ENCODE results near the gene VENTX. TPM values are rescaled to one million over a fixed set of nuclear protein-coding genes. Genes with fewer than 3 reads are reported as not detected.
A peak's percentile ranks its signal among the peaks of the same experiment; 100 is the strongest.

VENTX gene
- total RNA-seq, 1 donor from 2014 or later, result not detected

- Mint-ChIP-seq H3K9me3 (ENCODE audit: low read depth) (no peaks in the 10 kb centered on the region), H3K27ac (ENCODE audit: unreplicated experiment) (no peak overlapping the region), H3K4me1 (ENCODE audit: low read depth) (no peaks in the 10 kb centered on the region), H3K27me3 (ENCODE audit: low read depth) (peaks cover 19% of the 10 kb centered on the region), H3K36me3 (ENCODE audit: low read depth) (no peaks in the 10 kb centered on the region), H3K4me3 (ENCODE audit: unreplicated experiment) (no peak overlapping the region)
- TF ChIP-seq CTCF (IDR thresholded peaks at IDR 0.05), result no peak
- DNase-seq (ENCODE audit: low spot score), result peak; percentile 84
Observed at GRCh38 chr10:133212853-133213494, 24.7 kb upstream of the VENTX start.

- TF ChIP-seq CTCF (IDR thresholded peaks at IDR 0.05), result no peak
- H3K9me3 Mint-ChIP-seq (ENCODE audit: low read depth), result no peaks in the 10 kb centered on the region
- no peak overlapping the region for H3K27ac Mint-ChIP-seq (ENCODE audit: unreplicated experiment)
- H3K4me1 Mint-ChIP-seq (ENCODE audit: low read depth), result no peaks in the 10 kb centered on the region
- no peak overlapping the region for H3K4me3 Mint-ChIP-seq (ENCODE audit: unreplicated experiment)
- H3K27me3 Mint-ChIP-seq (ENCODE audit: low read depth), result peaks cover 22% of the 10 kb centered on the region
- DNase-seq (ENCODE audit: low spot score), result peak; percentile 85
- H3K36me3 Mint-ChIP-seq (ENCODE audit: low read depth), result no peaks in the 10 kb centered on the region
Observed at GRCh38 chr10:133213641-133214467, 23.8 kb upstream of the VENTX start.

GRCh38 chr10:133214468-133215410, 22.9 kb upstream of the VENTX start:
- no peak overlapping the region for H3K27ac Mint-ChIP-seq (ENCODE audit: unreplicated experiment)
- peak; percentile 83 for DNase-seq (ENCODE audit: low spot score)
- no peak overlapping the region for H3K4me3 Mint-ChIP-seq (ENCODE audit: unreplicated experiment)
- no peak for TF ChIP-seq CTCF (IDR thresholded peaks at IDR 0.05)
- no peaks in the 10 kb centered on the region for H3K36me3 Mint-ChIP-seq (ENCODE audit: low read depth)
- H3K27me3 Mint-ChIP-seq (ENCODE audit: low read depth), result peaks cover 28% of the 10 kb centered on the region
- H3K9me3 Mint-ChIP-seq (ENCODE audit: low read depth), result no peaks in the 10 kb centered on the region
- no peaks in the 10 kb centered on the region for H3K4me1 Mint-ChIP-seq (ENCODE audit: low read depth)

GRCh38 chr10:133215586-133215985, 22.1 kb upstream of the VENTX start:
- no peak overlapping the region for H3K27ac Mint-ChIP-seq (ENCODE audit: unreplicated experiment)
- TF ChIP-seq CTCF (IDR thresholded peaks at IDR 0.05), result no peak

GRCh38 chr10:133216776-133217175, 20.9 kb upstream of the VENTX start:
- no peaks in the 10 kb centered on the region for H3K9me3 Mint-ChIP-seq (ENCODE audit: low read depth)
- DNase-seq (ENCODE audit: low spot score), result peak; percentile 66
- H3K27me3 Mint-ChIP-seq (ENCODE audit: low read depth), result peaks cover 38% of the 10 kb centered on the region
- H3K4me1 Mint-ChIP-seq (ENCODE audit: low read depth), result no peaks in the 10 kb centered on the region
- no peaks in the 10 kb centered on the region for H3K36me3 Mint-ChIP-seq (ENCODE audit: low read depth)
- no peak overlapping the region for H3K4me3 Mint-ChIP-seq (ENCODE audit: unreplicated experiment)
- TF ChIP-seq CTCF (IDR thresholded peaks at IDR 0.05), result no peak
- no peak overlapping the region for H3K27ac Mint-ChIP-seq (ENCODE audit: unreplicated experiment)

More at GRCh38 chr10:133215586-133215985, 22.1 kb upstream of the VENTX start:
- no peaks in the 10 kb centered on the region for H3K4me1 Mint-ChIP-seq (ENCODE audit: low read depth)
- no peaks in the 10 kb centered on the region for H3K9me3 Mint-ChIP-seq (ENCODE audit: low read depth)
- H3K27me3 Mint-ChIP-seq (ENCODE audit: low read depth), result peaks cover 29% of the 10 kb centered on the region
- peak; percentile 94 for DNase-seq (ENCODE audit: low spot score)
- H3K4me3 Mint-ChIP-seq (ENCODE audit: unreplicated experiment), result no peak overlapping the region
- H3K36me3 Mint-ChIP-seq (ENCODE audit: low read depth), result no peaks in the 10 kb centered on the region

All from chondrocyte (in vitro differentiated cells).